ELR (cell line): Measurements from ENCODE around the gene CTNND1.
A peak's percentile ranks its signal among the peaks of the same experiment; 100 is the strongest.
"Not testable (repeated sequence)": the region's sequence is repeated elsewhere in the genome, so short reads cannot be mapped to it uniquely, and the experiment has no call there.

Source experiments
- DNase-seq: peaks from one replicate; pipeline ENCODE4 v3.0.0-alpha.2; 2015; ENCODE audit warnings: low read depth

CTNND1 gene

DNA sequence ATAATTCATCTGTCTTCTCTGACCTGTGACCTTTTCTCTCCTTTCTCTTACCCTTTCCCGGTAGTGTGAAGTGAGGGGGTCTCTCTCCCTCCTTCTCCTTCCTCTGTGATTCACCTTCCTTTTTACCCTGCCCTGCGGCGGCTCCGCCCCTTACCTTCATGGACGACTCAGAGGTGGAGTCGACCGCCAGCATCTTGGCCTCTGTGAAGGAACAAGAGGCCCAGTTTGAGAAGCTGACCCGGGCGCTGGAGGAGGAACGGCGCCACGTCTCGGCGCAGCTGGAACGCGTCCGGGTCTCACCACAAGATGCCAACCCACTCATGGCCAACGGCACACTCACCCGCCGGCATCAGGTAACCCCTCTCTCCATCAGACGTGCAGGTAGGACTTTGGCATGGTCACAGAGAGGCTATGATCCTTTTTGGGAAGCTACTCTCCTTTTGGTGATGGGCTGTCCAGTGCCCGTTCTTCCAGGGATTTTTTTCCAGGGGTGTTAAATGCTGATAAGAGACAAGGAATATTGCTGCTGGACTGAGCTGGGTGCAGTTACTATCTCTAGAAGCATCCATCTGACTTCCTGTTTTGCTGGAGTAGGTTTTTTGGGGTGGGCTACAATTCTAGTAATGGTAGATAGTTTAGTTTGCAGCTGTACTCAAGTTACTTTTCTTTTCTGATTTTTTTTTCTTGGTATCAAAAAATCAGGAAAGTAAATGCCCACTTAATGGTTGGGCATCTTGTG is 29.9 kb downstream of the CTNND1 start:
- no peak for DNase-seq

- DNase-seq = no peak
Observed at GRCh38 chr11:57792060-57792541, 30.5 kb downstream of the CTNND1 start.

- no peak for DNase-seq
Observed at GRCh38 chr11:57792870-57793269, 31.3 kb downstream of the CTNND1 start.

- DNase-seq = no peak
Observed at GRCh38 chr11:57793351-57794115, 31.9 kb downstream of the CTNND1 start.

GRCh38 chr11:57798905-57799559 is 37.4 kb downstream of the CTNND1 start:
- peak; percentile 26 for DNase-seq

DNA sequence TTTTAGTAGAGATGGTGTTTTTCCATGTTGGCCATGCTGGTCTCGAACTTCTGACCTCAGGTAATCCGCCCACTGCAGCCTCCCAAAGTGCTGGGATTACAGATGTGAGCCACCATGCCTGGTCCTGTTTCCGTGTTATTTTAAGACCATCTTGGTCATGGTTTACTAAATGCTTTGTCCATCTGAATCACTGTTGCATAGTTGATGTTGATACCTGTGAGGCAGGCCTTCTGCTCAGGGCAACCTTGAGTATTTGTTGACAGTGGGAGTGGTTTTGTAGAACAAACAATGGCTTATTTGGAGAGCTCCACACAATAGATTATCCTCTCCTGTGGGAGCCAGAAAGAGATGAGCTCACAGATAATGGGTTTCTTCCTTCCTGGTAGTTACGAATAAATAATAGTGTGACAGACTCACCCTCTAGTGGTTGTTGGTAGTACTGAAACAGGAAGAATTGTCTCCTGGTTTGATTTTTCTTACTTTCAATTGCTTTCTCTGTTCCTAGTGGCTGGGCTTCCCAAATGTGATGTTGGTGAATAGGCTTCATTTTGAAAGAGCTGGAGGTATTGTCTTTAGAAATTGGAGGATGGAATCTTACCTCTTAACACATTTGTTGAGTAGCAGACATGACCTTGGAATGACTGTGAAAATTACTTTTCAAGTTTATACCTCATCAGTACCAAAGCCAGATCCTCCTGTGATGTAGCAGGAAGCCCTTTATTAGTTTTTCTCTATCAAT is 39.0 kb downstream of the CTNND1 start:
- peak; percentile 78 for DNase-seq

- DNase-seq = peak; percentile 35
Observed at GRCh38 chr11:57801183-57801485, 39.5 kb downstream of the CTNND1 start.

DNA sequence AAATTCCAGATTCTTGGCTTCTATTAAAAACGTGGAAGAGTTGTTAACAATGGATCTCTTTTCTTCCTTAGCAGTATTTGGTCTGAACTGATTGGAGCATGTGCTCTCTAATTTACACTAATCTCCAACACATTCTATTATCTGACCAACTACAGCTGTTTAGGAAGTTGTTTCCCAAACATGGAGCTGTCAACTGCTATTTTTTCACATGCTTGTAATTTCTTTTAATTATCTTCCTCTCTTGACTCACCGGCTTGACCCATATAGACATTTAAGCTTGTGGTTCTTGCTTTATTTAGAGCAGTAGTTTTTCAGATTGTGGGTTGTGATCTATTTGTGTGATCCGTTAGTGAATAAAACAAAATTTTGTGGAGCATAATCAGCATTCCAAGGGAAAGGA is 40.8 kb downstream of the CTNND1 start:
- no peak for DNase-seq

DNA sequence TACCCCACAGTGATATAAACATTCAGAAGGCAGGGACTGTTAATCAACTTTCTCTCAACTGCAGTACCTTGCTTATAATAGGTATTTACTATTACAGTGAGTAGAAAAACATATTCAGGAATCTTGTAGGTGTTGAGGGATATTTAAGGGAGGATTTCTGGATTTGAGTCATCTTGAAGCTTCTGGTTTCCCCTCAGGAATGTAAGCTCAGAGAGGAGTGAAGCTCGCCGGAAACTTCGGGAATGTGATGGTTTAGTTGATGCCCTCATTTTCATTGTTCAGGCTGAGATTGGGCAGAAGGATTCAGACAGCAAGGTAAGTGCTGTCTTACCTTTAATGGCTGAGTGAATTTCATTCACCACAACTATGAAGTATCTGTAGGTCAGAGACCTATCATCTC is 42.9 kb downstream of the CTNND1 start:
- DNase-seq = no peak

DNA sequence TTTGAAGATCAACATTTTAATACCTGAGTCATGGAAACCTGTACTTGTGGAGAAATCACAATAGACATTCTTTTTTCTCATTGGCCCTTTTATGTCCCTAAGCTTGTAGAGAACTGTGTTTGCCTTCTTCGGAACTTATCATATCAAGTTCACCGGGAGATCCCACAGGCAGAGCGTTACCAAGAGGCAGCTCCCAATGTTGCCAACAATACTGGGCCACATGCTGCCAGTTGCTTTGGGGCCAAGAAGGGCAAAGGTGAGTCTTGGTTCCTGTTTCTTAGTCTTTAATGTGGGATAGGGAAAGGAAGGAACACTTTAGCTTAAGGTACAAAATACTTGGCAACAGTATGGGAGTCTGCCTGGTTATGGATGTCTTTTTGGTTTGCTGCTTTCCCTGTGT is 44.2 kb downstream of the CTNND1 start:
- DNase-seq = no peak

GRCh38 chr11:57812634-57813033 is 51.0 kb downstream of the CTNND1 start:
- DNase-seq = no peak

DNA sequence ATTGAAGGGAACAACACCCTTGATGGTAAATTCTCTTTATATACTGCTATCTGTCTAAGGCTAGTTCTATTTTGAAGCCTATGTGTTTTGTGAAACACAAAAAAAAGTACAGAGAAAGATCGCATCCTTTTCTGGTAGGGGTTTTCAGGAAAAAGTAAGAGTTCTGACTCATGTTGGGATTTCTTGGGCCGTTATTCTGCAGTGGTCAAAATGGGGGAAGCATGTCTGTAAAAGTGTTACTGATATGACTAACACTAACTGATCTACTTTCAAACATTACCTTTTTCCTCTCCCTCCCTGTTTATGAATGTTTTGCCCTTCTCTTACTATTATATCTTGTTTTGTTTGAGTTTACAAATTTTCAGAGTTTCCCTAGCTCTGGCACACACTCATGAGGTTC is 53.9 kb downstream of the CTNND1 start:
- no peak for DNase-seq

DNA sequence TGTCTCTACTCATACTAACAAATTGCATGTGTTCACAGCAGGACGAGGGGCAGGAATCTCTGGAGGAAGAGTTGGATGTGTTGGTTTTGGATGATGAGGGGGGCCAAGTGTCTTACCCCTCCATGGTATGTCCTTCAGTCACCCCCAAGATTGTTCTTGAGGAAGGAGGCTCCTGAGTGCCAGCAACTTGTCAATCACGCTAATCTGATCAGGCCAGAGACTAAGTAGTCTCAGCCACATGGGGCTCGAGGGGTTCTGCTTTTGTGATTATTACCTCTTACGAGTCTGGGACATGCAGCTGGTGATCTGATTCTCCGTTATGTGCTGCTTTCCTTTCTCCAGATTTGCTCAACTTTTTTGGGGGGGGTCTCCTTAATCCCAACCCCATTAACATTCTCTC is 54.3 kb downstream of the CTNND1 start:
- DNase-seq = no peak

GRCh38 chr11:57818812-57819211 is 57.2 kb downstream of the CTNND1 start:
- DNase-seq = no peak

DNA sequence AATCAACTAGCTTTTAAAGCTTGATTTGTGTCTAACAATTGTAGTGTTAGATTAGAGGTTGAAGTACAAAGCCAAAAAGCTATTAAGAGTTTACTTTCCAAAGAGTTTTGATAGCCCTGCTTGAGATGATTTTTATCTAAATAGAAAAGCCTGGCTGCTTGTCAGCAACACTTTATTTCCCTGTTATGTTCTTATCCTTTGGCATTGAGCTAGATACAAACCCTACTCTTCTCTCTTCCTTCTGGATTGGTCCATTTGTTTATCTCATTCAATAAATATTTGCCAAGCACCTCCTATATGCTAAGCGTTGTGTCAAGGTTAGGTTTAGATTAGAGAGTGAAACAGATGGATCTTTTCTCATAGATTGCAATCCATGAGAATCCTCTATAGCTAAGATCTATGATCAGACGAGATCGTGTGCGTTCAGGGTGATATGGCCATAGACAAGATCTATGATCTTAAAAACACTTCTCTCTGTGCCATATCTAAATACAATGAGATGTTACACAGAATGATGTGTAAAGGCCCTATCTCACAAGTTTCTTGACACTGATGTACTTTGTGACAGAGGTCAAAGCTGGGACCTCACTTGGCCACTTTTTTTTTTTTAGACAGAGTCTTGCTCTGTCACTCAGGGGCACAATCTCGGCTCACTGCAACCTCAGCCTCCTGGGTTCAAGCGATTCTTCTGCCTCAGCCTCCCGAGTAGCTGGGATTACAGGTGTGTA is 57.8 kb downstream of the CTNND1 start:
- DNase-seq = no peak

- DNase-seq = no peak
Observed at GRCh38 chr11:57823859-57824258, 62.3 kb downstream of the CTNND1 start.

DNA sequence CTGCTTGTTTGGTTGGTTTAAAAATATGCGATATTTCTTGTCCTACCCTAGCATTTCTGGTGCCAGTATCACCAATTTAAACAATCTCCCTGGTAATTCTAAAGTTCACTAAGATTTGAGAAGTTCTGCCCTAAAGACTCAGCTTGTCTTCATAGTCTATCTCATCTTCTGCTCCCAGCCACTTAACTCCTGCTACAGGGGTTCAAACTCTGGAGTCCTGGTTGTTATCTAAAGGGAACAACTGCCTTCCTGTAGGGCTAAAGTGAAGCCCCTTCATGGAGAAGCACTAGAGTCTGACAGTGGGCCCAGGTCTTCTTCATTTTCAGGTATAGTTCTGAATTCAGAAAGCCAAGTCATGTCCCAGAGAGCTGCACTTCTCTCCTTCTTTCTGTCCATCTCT is 73.2 kb downstream of the CTNND1 start:
- no peak for DNase-seq

DNA sequence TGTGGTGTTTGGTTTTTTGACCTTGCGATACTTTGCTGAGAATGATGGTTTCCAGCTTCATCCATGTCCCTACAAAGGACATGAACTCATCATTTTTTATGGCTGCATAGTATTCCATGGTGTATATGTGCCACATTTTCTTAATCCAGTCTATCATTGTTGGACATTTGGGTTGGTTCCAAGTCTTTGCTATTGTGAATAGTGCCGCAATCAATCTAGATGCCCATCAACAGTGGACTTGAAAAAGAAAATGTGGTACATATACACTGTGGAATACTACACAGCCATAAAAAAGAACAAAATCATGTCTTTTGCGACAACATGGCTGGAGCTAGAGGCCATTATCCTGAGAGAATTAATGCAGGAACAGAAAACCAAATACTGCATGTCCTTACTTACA is 77.0 kb downstream of the CTNND1 start:
- DNase-seq = not testable (repeated sequence)

DNA sequence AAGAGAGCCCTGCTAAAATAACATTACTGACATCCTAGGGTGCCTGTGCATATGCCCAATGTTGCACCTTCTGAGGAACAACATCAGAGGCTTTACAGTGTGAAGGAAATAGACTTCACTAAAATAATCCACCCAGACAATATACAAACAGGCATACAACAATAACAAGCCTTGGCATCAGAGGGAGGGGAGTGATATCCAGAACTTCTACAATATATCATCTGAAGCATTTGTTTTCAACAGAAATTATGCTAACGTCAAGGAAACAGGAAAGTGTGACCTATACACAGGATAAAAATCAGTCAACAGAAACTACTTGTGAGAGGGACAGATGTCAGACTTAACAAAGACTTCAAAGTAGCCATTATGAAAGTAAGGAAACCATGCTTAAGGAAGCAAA is 81.3 kb downstream of the CTNND1 start:
- DNase-seq = no peak

- no peak for DNase-seq
Observed at GRCh38 chr11:57867966-57868365, 106.4 kb downstream of the CTNND1 start.

DNA sequence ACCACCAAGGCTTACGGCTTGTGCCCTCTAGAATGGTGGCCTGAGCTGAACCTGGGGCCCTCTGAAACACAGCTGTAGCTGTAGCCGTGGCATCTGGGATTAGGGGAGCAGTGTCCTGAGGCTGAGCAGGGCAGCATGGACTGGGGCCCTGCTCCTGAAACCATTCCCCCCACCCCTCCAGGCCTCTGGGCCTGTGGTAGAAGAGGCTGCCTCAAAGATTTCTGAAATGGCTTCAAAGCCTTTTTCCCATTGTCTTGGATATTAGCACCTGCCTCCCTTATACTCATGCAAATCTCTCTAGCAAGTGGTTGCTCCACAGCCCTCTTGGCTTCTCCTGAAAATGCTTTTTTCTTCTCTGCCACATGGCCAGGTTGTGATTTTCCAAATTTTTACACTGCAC is 106.9 kb downstream of the CTNND1 start:
- no peak for DNase-seq
